Measurements from ENCODE around the gene GTPBP6. TPM values are rescaled to one million over a fixed set of nuclear protein-coding genes. Genes with fewer than 3 reads are reported as not detected.
"Not testable (repeated sequence)": the region's sequence is repeated elsewhere in the genome, so short reads cannot be mapped to it uniquely, and the experiment has no call there.

The GTPBP6 gene
- total RNA-seq, 2 experiments from 2014 or later = 63.4 to 64.6 TPM

DNA sequence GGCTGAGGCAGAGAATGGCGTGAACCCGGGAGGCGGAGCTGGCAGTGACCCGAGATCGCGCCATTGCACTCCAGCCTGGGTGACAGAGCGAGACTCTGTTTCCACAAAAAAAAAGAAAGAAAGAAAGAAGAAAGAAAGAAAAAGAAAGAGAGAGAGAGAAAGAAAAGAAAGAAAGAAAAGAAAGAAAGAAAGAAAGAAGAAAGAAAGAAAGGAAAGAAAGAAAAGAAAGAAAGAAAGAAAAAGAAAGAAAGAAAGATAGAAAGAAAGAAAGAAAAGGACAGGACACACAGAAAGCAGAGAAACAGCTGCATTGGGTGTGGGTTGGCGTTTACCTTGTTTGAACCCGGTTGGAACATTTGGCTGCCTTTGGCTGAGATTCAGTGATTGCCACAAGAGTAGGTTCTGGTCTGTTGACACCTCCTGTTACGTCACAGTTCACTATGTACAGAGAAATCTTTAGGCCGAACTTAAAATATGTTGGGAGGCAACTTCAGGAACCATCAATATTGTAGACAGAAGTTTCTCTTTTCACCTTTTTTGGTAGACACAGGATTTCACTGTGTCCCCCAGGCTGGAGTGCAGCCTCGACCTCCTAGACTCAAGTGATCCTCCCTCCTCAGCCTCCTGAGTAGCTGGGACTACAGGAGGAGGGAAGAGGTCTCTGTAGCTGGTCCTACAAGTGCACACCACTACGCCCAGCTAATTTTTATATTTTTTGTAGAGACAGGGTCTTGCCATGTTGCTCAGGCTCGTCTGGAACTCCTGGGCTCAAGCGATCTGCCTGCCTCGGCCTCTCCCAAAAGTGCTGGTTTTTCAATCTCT, 53.8 kb downstream of the GTPBP6 start:
- no peaks in the 10 kb centered on the region for H3K4me1 Mint-ChIP-seq (ENCODE audit: low read depth)
- H3K36me3 Mint-ChIP-seq (ENCODE audit: low read depth) = no peaks in the 10 kb centered on the region
- H3K27ac Mint-ChIP-seq = no peak overlapping the region
- H3K4me3 Mint-ChIP-seq = no peak overlapping the region
- CTCF ChIA-PET = no interaction called here
- DNase-seq = no peak
- intact Hi-C loops (cut with micrococcal nuclease) = no loop called here
- H3K27me3 Mint-ChIP-seq (ENCODE audit: low read depth) = no peaks in the 10 kb centered on the region
- H3K9me3 Mint-ChIP-seq = no peaks in the 10 kb centered on the region

DNA sequence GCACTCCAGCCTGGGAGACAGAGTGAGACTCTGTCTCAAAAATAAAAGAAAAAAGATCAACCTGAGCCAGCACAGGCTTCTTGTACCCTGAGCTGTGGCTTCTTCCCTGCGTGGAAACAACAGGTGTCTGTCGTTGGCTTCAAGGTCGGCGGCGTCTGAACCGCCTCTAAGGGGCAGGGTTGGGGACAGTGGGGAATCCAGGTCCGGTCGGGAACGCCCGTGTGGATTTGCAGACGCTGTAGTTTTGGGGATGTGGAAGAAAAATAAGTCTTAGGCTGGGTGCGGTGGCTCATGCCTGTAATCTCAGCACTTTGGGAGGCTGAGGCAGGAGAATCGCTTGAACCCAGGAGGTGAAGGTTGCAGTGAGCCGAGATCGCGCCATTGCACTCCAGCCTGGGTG, 54.6 kb downstream of the GTPBP6 start:
- H3K4me3 Mint-ChIP-seq; DNase-seq; H3K36me3 Mint-ChIP-seq (ENCODE audit: low read depth); H3K4me1 Mint-ChIP-seq (ENCODE audit: low read depth); CTCF ChIA-PET; H3K9me3 Mint-ChIP-seq; H3K27ac Mint-ChIP-seq; intact Hi-C loops (cut with micrococcal nuclease); H3K27me3 Mint-ChIP-seq (ENCODE audit: low read depth): not testable (repeated sequence)

DNA sequence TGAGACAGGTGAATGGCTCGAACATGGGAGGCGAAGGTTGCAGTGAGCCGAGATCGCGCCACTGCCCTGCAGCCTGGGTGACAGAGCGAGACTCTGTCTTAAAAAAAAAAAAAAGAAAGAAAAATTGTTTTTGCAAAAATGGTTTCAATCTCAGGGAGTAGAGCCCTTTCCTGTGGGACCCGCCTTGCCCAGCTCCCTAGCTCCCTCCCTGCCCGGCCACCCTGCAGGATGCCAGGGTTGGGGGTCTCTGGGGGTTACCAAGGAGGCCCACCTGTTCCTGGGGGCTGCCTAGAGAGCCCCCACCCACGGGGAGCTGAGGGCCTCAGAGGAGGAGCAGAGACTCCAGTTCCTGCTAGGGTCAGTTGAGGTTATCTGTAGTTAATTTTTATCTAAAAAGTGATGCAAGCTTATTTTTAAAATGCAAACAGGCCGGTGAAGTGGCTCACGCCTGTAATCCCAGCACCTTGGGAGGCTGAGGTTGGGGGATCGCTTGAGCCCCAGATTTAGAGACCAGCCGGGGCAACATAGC, 56.2 kb downstream of the GTPBP6 start:
- no peak overlapping the region for H3K27ac Mint-ChIP-seq
- no peaks in the 10 kb centered on the region for H3K4me1 Mint-ChIP-seq (ENCODE audit: low read depth)
- intact Hi-C loops (cut with micrococcal nuclease) = no loop called here
- CTCF ChIA-PET = no interaction called here
- no peak overlapping the region for H3K4me3 Mint-ChIP-seq
- H3K36me3 Mint-ChIP-seq (ENCODE audit: low read depth) = no peaks in the 10 kb centered on the region
- no peaks in the 10 kb centered on the region for H3K27me3 Mint-ChIP-seq (ENCODE audit: low read depth)
- no peaks in the 10 kb centered on the region for H3K9me3 Mint-ChIP-seq
- DNase-seq = no peak

DNA sequence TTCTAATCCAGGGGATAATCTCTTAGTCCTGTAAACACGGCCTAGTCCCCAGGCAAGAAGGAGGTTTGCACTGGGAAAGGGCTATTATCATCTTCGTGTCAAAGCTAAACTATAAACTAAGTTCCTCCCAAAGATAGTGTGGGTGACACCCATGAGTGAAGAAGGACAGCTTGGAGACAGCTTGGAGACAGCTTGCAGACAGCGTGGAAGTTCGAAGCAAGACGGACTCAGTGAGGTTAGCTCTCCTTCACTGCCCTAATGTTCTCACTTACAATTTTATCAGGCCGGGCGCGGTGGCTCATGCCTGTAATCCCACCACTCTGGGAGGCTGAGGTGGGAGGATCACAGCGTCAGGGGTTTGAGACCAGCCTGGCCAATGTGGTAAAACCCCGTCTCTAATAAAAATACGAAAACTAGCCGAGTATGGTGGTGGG, 56.7 kb downstream of the GTPBP6 start:
- H3K27ac Mint-ChIP-seq = no peak overlapping the region
- CTCF ChIA-PET = no interaction called here
- no peaks in the 10 kb centered on the region for H3K36me3 Mint-ChIP-seq (ENCODE audit: low read depth)
- intact Hi-C loops (cut with micrococcal nuclease) = no loop called here
- H3K27me3 Mint-ChIP-seq (ENCODE audit: low read depth) = no peaks in the 10 kb centered on the region
- DNase-seq = no peak
- no peak overlapping the region for H3K4me3 Mint-ChIP-seq
- no peaks in the 10 kb centered on the region for H3K9me3 Mint-ChIP-seq
- H3K4me1 Mint-ChIP-seq (ENCODE audit: low read depth) = no peaks in the 10 kb centered on the region

DNA sequence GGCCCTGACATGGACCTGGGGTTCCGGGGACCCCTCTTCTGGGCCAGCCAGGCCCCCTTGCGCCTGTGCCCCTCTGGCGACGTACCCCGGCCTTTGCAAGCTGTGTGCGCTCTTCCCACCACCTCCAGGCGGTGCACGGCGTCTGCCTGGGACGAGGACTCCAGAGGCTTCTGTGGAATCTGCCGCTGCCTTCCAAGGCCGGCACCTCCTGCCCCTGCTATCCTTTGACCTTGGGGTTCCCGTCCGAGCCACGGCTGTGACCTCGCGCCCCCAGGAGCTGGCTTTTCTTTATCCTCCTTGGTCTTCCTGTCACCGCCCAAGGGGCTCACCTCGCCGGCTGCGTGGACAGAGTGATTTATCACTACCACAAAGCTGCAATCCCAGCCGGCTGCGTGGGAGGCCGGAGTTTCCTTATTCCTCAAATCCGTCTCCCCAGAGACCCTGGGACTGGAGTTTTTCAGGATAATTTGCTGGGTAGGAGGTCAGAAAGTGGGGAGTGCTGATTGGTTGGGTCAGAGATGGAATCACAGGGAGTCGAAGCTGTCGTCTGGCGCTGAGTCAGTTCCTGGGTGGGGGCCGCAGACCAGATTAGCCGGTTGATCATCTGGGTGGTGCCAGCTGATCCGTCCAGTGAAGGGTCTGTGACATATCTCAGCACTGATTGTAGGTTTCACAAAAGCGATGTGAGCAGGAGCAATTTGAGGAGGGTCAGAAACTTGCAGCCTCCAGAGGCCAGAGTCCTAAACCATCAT, 57.3 kb downstream of the GTPBP6 start:
- intact Hi-C loops (cut with micrococcal nuclease) = no loop called here
- CTCF ChIA-PET = no interaction called here
- H3K4me1 Mint-ChIP-seq (ENCODE audit: low read depth) = no peaks in the 10 kb centered on the region
- no peak overlapping the region for H3K27ac Mint-ChIP-seq
- no peak overlapping the region for H3K4me3 Mint-ChIP-seq
- no peaks in the 10 kb centered on the region for H3K36me3 Mint-ChIP-seq (ENCODE audit: low read depth)
- H3K27me3 Mint-ChIP-seq (ENCODE audit: low read depth) = no peaks in the 10 kb centered on the region
- no peaks in the 10 kb centered on the region for H3K9me3 Mint-ChIP-seq
- no peak for DNase-seq

DNA sequence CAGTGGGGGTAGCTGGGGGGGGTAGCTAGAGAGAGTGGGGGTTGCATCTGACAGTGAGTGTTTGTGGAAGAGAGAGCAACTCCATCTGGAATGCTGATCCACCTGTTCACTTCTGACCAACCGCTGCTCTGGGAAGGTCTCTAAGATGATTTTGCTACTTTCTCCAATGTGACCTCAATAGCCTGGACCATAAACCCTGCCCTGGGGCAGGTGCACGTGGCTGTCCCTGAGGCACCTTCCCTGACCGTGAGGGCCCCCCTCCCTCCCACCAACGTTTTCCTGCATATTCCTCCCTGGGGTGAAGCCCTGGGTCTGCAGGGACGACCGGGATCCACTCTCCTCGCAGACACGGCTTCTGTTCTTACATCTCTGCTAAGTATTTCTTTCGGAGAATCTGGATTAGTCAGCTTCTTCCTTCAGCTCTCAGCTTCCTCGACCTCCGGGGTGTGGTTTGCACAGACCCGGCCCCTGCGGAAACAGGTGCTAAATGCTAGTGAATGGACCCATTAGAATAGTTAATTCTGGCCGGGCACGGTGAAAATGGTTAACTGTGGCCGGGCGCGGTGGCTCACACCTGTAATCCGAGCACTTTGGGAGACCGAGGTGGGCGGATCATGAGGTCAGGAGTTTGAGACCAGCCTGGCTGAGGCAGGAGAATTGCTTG, 58.8 kb downstream of the GTPBP6 start:
- CTCF ChIA-PET = no interaction called here
- H3K4me1 Mint-ChIP-seq (ENCODE audit: low read depth) = no peaks in the 10 kb centered on the region
- no peaks in the 10 kb centered on the region for H3K27me3 Mint-ChIP-seq (ENCODE audit: low read depth)
- H3K9me3 Mint-ChIP-seq = no peaks in the 10 kb centered on the region
- intact Hi-C loops (cut with micrococcal nuclease) = no loop called here
- no peaks in the 10 kb centered on the region for H3K36me3 Mint-ChIP-seq (ENCODE audit: low read depth)
- DNase-seq = no peak
- no peak overlapping the region for H3K4me3 Mint-ChIP-seq
- no peak overlapping the region for H3K27ac Mint-ChIP-seq

DNA sequence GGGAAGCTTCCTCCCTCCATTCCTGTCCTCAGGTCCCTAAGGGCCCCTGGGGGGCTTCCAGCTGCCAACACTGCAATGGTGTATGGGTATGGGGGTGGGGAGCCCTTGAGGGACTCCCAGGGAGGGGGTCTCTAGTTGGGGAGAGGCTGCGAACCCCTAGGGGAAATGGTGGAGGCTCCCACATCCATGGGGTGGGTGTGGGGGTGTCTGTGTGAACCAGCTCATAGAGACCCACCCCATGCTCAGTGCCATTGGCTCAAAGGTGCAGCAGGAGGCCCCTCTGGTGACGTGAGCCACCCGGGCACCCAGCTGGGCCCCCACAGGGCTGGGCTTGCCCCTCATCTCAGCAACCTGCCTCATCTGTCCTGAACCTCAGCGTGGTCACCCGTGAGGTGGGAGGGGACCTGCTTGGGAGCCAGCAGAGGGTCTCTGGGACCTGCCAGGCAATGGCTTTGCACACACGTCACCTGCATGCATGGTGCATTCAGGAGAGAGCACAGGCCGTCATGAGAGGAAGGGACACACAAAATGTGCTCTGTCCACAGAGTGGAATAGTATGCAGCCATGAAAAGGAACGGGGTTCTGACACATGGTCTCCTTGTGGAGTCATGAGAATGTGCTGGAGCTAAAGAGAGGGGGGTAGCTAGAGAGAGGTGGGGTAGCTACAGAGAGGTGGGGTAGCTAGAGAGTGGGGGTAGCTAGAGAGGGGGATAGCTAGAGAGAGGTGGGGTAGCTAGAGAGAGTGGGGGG, 60.1 kb downstream of the GTPBP6 start:
- no peak for DNase-seq
- no peak overlapping the region for H3K27ac Mint-ChIP-seq
- CTCF ChIA-PET = no interaction called here
- H3K36me3 Mint-ChIP-seq (ENCODE audit: low read depth) = no peaks in the 10 kb centered on the region
- H3K27me3 Mint-ChIP-seq (ENCODE audit: low read depth) = no peaks in the 10 kb centered on the region
- no peaks in the 10 kb centered on the region for H3K4me1 Mint-ChIP-seq (ENCODE audit: low read depth)
- no peaks in the 10 kb centered on the region for H3K9me3 Mint-ChIP-seq
- no peak overlapping the region for H3K4me3 Mint-ChIP-seq
- intact Hi-C loops (cut with micrococcal nuclease) = no loop called here

DNA sequence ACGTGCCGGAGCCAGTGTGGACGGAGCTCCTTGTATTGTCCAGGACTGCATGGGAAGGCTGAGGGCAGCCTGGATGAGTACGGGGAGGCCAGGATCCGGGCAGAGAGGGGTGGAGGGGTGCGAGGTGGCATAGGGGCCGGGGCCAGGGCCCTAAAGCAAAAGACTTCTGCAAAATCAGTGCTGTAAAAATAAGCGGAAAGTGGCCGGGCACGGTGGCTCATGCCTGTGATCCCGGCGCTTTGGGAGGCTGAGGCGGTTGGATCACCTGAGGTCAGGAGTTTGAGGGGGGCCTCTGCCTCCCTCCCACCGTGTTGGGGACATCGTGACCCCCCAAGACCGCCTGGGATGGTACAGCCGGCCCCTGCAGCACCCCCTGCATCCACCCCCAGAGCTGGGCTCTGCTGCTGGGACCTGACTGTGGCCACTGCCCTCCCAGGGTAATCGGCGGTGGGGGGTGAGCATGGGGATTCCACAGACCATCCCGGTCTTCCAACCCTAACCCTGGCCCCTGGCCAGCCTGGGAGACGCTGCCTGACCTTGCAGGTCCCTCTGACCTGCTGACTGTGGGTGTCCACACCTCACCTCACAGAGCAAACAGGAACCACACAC, 60.8 kb downstream of the GTPBP6 start:
- Mint-ChIP-seq H3K27ac (no peak overlapping the region), H3K4me3 (no peak overlapping the region), H3K4me1 (ENCODE audit: low read depth) (no peaks in the 10 kb centered on the region), H3K9me3 (no peaks in the 10 kb centered on the region), H3K36me3 (ENCODE audit: low read depth) (no peaks in the 10 kb centered on the region), H3K27me3 (ENCODE audit: low read depth) (no peaks in the 10 kb centered on the region)
- intact Hi-C loops (cut with micrococcal nuclease) = no loop called here
- CTCF ChIA-PET = no interaction called here
- no peak for DNase-seq

DNA sequence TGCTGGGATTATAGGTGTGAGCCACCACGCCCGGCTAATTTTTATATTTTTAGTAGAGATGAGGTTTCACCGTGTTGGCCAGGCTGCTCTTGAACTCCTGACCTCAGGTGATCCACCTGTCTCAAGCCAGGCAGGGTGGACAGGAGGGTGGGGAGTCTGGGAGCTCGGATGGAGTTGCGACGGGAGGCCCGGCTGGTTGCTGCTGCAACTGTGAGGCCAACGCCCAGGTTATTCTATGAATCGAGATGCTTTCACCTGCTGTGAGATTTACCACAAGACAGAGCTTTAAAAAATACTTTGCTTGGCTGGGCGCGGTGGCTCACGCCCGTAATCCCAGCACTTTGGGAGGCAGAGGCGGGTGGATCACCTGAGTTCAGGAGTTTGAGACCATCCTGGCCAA, 61.5 kb downstream of the GTPBP6 start:
- H3K4me3 Mint-ChIP-seq; H3K36me3 Mint-ChIP-seq (ENCODE audit: low read depth); intact Hi-C loops (cut with micrococcal nuclease); H3K27ac Mint-ChIP-seq; DNase-seq; H3K4me1 Mint-ChIP-seq (ENCODE audit: low read depth); H3K27me3 Mint-ChIP-seq (ENCODE audit: low read depth); H3K9me3 Mint-ChIP-seq; CTCF ChIA-PET: not testable (repeated sequence)

DNA sequence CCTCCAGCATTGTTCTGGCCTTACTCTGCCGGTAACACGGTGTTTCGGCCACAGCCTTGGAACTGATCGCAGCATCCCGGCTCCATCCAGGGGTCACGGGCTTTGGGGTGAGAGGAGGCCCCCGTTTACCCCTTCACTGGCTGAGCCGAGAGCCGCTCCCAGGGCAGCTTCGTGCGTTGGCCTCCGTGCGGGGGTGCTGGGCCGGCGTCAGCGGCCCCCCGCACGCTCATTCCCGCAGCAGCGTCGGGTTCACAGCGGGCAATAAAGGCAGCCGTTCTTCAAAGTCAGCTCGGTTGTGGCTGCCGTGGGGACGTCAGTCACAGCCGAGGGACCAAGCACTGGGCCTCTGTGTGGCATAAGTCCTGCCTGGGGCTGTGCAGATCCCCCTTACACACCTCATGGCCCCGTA, 62.7 kb downstream of the GTPBP6 start:
- Mint-ChIP-seq H3K4me1 (ENCODE audit: low read depth) (peaks cover 10% of the 10 kb centered on the region), H3K27me3 (ENCODE audit: low read depth) (no peaks in the 10 kb centered on the region), H3K9me3 (no peaks in the 10 kb centered on the region), H3K36me3 (ENCODE audit: low read depth) (no peaks in the 10 kb centered on the region), H3K27ac (no peak overlapping the region), H3K4me3 (no peak overlapping the region)
- DNase-seq = no peak
- intact Hi-C loops (cut with micrococcal nuclease) = no loop called here
- CTCF ChIA-PET = no interaction called here
